Putamen (tissue), 1 donor: ENCODE results near the gene DAPK3.

Experiments used
- DNase-seq: peaks from one replicate; pipeline ENCODE4 v3.0.0-alpha.2; 2016; ENCODE audit warnings: low spot score

DAPK3 gene

GRCh38 chr19:3910105-3910504 lies 60.8 kb downstream of the DAPK3 start:
- DNase-seq = no peak
